SU-DHL-6 (cell line): ENCODE data around the gene PTTG1.

ENCODE experiments used
- H2AFZ ChIP-seq: fragments of 200-600 bp; sonication (generic); 2 replicates; pipeline ENCODE4 v1.6.1; 2014; ENCODE audit warnings: low read depth, mild to moderate bottlenecking, moderate library complexity, mixed read lengths, antibody characterized with exemption, low read length; ENCODE audit not compliant: severe bottlenecking
- H3F3A ChIP-seq: fragments of 200-600 bp; shearing (Covaris generic); 2 replicates; pipeline ENCODE4 v1.6.0; 2016; ENCODE audit warnings: antibody characterized with exemption, mild to moderate bottlenecking; ENCODE audit not compliant: insufficient read depth
- H3K27ac ChIP-seq: fragments of 200-600 bp; sonication (generic); 2 replicates; pipeline ENCODE4 v1.5.1; 2016; ENCODE audit warnings: low read depth, mild to moderate bottlenecking, low read length, moderate library complexity, mixed read lengths
- H3K27me3 ChIP-seq: fragments of 200-600 bp; sonication (generic), shearing (Covaris generic); 2 replicates; pipeline ENCODE4 v1.6.0; 2014; ENCODE audit warnings: mild to moderate bottlenecking, low read length
- H3K36me3 ChIP-seq: fragments of 200-600 bp; sonication (generic); 2 replicates; pipeline ENCODE4 v1.6.1; 2014; ENCODE audit warnings: mild to moderate bottlenecking, low read length, mixed read lengths
- H3K4me2 ChIP-seq: fragments of 300-600, 200-600 bp; shearing (Covaris generic), sonication (generic); 2 replicates; pipeline ENCODE4 v1.6.0; 2014; ENCODE audit warnings: low read length, low read depth, mild to moderate bottlenecking; ENCODE audit not compliant: poor library complexity, severe bottlenecking
- H3K4me3 ChIP-seq: fragments of 200-600 bp; sonication (generic); 2 replicates; pipeline ENCODE4 v1.5.1; 2014; ENCODE audit warnings: antibody characterized with exemption, low read length, mild to moderate bottlenecking, mixed read lengths; ENCODE audit not compliant: insufficient read depth, poor library complexity, severe bottlenecking
- H3K79me2 ChIP-seq: fragments of 200-600 bp; sonication (generic); 2 replicates; pipeline ENCODE4 v1.6.1; 2014; ENCODE audit warnings: mild to moderate bottlenecking, low read length, moderate library complexity; ENCODE audit not compliant: insufficient read depth
- H3K9ac ChIP-seq: fragments of 200-600 bp; sonication (generic); 2 replicates; pipeline ENCODE4 v1.7.0; 2014; ENCODE audit warnings: mild to moderate bottlenecking, low read length
- H3K9me2 ChIP-seq: fragments of 200-600 bp; sonication (generic); replicated peaks from 2 replicates; pipeline ENCODE4 v1.6.1; 2014; ENCODE audit warnings: low read length; ENCODE audit not compliant: insufficient read depth
- H3K9me3 ChIP-seq: fragments of 200-600 bp; sonication (generic); 2 replicates; pipeline ENCODE4 v1.6.1; 2014; ENCODE audit warnings: low read length, mixed read lengths; ENCODE audit not compliant: insufficient read depth
- H4K20me1 ChIP-seq: fragments of 200-600 bp; sonication (generic); 2 replicates; pipeline ENCODE4 v1.6.1; 2014; ENCODE audit warnings: low read depth, mild to moderate bottlenecking, antibody characterized with exemption, low read length, moderate library complexity, mixed read lengths
- CTCF ChIP-seq: fragments of 200-600 bp; sonication (generic); IDR thresholded peaks from one replicate; pipeline ENCODE4 v1.5.1; 2017; ENCODE audit warnings: antibody characterized with exemption, mild to moderate bottlenecking, low read length, moderate library complexity; ENCODE audit not compliant: insufficient read depth, poor library complexity, severe bottlenecking
- EZH2phosphoT487 ChIP-seq: fragments of 200-600 bp; sonication (generic), shearing (Covaris generic); conservative IDR thresholded peaks from 2 replicates; pipeline ENCODE4 v1.6.1; 2018; ENCODE audit warnings: mild to moderate bottlenecking, antibody characterized with exemption, low read length, moderate library complexity, mixed read lengths

Gene PTTG1

GRCh38 chr5:160467555-160468362 lies 46.1 kb downstream of the PTTG1 start:
- H3K4me2 ChIP-seq, result peak overlapping the region; percentile 98
- H4K20me1 ChIP-seq, result peaks cover 21% of the 10 kb centered on the region; the same call in 1 of the 2 replicates
- H3K9me2 ChIP-seq, result no peaks in the 10 kb centered on the region
- H3K4me3 ChIP-seq, result peak overlapping the region; percentile 66
- TF ChIP-seq CTCF (no peak), EZH2phosphoT487 (no peak)
- H3K27me3 ChIP-seq, result no peaks in the 10 kb centered on the region
- H3K9me3 ChIP-seq, result no peaks in the 10 kb centered on the region
- H3K9ac ChIP-seq, result peak overlapping the region; percentile 76
- H3K27ac ChIP-seq, result peak overlapping the region; percentile 92
- peaks cover 48% of the 10 kb centered on the region for H3K79me2 ChIP-seq
- peaks cover 23% of the 10 kb centered on the region for H3K36me3 ChIP-seq
- H2AFZ ChIP-seq, result no peak overlapping the region
- peaks cover 31% of the 10 kb centered on the region for H3F3A ChIP-seq

GRCh38 chr5:160468363-160468975 lies 46.8 kb downstream of the PTTG1 start:
- H3K4me3 ChIP-seq, result peak overlapping the region; percentile 66
- peak overlapping the region; percentile 98 for H3K4me2 ChIP-seq
- peaks cover 27% of the 10 kb centered on the region; the same call in 1 of the 2 replicates for H4K20me1 ChIP-seq
- peak overlapping the region; percentile 92 for H3K27ac ChIP-seq
- peaks cover 24% of the 10 kb centered on the region for H3K36me3 ChIP-seq
- H3K27me3 ChIP-seq, result no peaks in the 10 kb centered on the region
- H3K79me2 ChIP-seq, result peaks cover 55% of the 10 kb centered on the region
- no peak overlapping the region for H2AFZ ChIP-seq
- H3K9me2 ChIP-seq, result no peaks in the 10 kb centered on the region
- H3F3A ChIP-seq, result peaks cover 32% of the 10 kb centered on the region
- H3K9ac ChIP-seq, result peak overlapping the region; percentile 76
- H3K9me3 ChIP-seq, result no peaks in the 10 kb centered on the region
- TF ChIP-seq EZH2phosphoT487 (no peak), CTCF (no peak)

- Histone ChIP-seq H3K9me2 (no peaks in the 10 kb centered on the region), H3F3A (peaks cover 38% of the 10 kb centered on the region), H3K4me2 (peak overlapping the region; percentile 98), H3K4me3 (peak overlapping the region; percentile 66), H2AFZ (no peak overlapping the region), H3K36me3 (peaks cover 29% of the 10 kb centered on the region), H3K27me3 (no peaks in the 10 kb centered on the region), H3K9me3 (no peaks in the 10 kb centered on the region), H3K79me2 (peaks cover 65% of the 10 kb centered on the region), H4K20me1 (peaks cover 34% of the 10 kb centered on the region), H3K27ac (peak overlapping the region; percentile 92), H3K9ac (peak overlapping the region; percentile 76)
- TF ChIP-seq EZH2phosphoT487, result no peak
- no peak for TF ChIP-seq CTCF
Measured at GRCh38 chr5:160469156-160470144, 47.8 kb downstream of the PTTG1 start.
